Small intestine (tissue), 7 donors: ENCODE measurements around the gene GCLM. TPM values are rescaled to one million over a fixed set of nuclear protein-coding genes. Genes with fewer than 3 reads are reported as not detected.
"Not testable (repeated sequence)": the region's sequence is repeated elsewhere in the genome, so short reads cannot be mapped to it uniquely, and the experiment has no call there.

Experiments used
- DNase-seq, 2 donors: peaks; one replicate each; pipeline versions ENCODE4 v3.0.0 to v3.0.0-alpha.2; 2013
- FAIRE-seq: peaks from 2 replicates; lab custom pipeline; 2012; peaks lifted over from hg19 to GRCh38; lab: Jason Lieb, UNC
- H3K27ac ChIP-seq, 3 donors: one replicate each; pipeline ENCODE4 v1.5.1; 2013; ENCODE audit warnings: low read length in 2 of 3, mild to moderate bottlenecking in 2 of 3, control low read depth in 1 of 3, inconsistent platforms in 1 of 3, low read depth in 1 of 3, moderate library complexity in 1 of 3
- H3K27me3 ChIP-seq, 3 donors: one replicate each; pipeline ENCODE4 v1.6.1; 2013; ENCODE audit warnings: low read length in 3 of 3, inconsistent platforms in 1 of 3; ENCODE audit not compliant: control insufficient read depth in 3 of 3, insufficient read depth in 3 of 3
- H3K36me3 ChIP-seq, 3 donors: one replicate each; pipeline ENCODE4 v1.6.1; 2013; ENCODE audit warnings: low read length in 3 of 3, inconsistent platforms in 1 of 3, low read depth in 1 of 3, mild to moderate bottlenecking in 1 of 3, moderate library complexity in 1 of 3; ENCODE audit not compliant: control insufficient read depth in 3 of 3, insufficient read depth in 2 of 3
- H3K4me1 ChIP-seq, 3 donors: one replicate each; pipeline ENCODE4 v1.6.1; 2013; ENCODE audit warnings: low read length in 2 of 3, inconsistent platforms in 1 of 3, low read depth in 1 of 3, mild to moderate bottlenecking in 1 of 3, moderate library complexity in 1 of 3; ENCODE audit not compliant: control insufficient read depth in 3 of 3, insufficient read depth in 2 of 3
- H3K4me3 ChIP-seq, 3 donors: one replicate each; pipeline ENCODE4 v1.5.1; 2013; ENCODE audit warnings: low read length in 3 of 3, control low read depth in 1 of 3, inconsistent platforms in 1 of 3, low read depth in 1 of 3, mild to moderate bottlenecking in 1 of 3, moderate library complexity in 1 of 3
- H3K9me3 ChIP-seq, 2 donors: one replicate each; pipeline ENCODE4 v1.6.1; 2013; ENCODE audit warnings: low read depth in 1 of 2, low read length in 1 of 2; ENCODE audit not compliant: control insufficient read depth in 2 of 2, insufficient read depth in 1 of 2
- WGBS, 3 donors: extraction: QIAGEN DNeasy Blood & Tissue Kit; methylation state at CpG; one replicate each; pipeline ENCODE4 v1.1.7; 2013; 5-methylcytosine and 5-hydroxymethylcytosine counted together
- polyA plus RNA-seq, 4 donors: library from polyadenylated mRNA; stranded (reverse) in 3 of 4; unstranded in 1 of 4; fragments of 200-250 nt in 3 of 4; fragments of 120-200 nt in 1 of 4; gene quantifications; one replicate each; pipeline versions ENCODE4 v1.2.1 to v1.2.3, GENCODE V29; 2013
- donor health status: healthy with polysubstance abuse.
- donor health status: control.
- donor health status: control.
- donor health status: Bipolar disorder and iron deficiency.
- donor health status: healthy.

The GCLM gene
- polyA plus RNA-seq, 4 donors: 8.8 to 62.6 (median 33.1) TPM

- Histone ChIP-seq H3K4me3 (no peak overlapping the region), H3K4me1 (no peaks in the 10 kb centered on the region), H3K9me3 (no peaks in the 10 kb centered on the region), H3K27ac (no peak overlapping the region), H3K36me3 (no peaks in the 10 kb centered on the region), H3K27me3 (peaks cover 0 to 2% (median 0%) of the 10 kb centered on the region in 3 donors)
- 46 to 75% (median 73%) methylated on average over 3 of the region's 3 CpGs for WGBS, 3 donors
- DNase-seq (no peak), FAIRE-seq (no peak)
These were observed 16.0 kb upstream of the GCLM start for GRCh38 chr1:93925206-93925605.

DNA sequence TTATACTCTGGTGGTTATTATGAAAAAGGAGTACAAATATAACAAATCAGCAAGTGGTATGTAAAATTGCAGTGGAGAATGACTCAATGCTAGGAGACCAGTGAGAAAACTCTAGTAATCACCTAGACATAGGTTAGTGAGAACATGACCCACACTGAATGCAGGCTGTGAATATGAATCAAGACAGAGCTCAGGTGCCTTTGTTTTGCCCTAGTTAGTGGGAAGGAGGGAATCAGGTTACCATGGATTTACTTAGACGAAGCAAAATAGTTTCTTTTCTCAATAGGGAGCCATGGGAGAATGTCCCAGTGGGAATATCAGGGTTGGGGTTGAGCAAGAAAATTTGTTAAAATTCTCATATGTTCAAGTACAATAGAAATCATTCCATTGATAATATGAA lies 10.6 kb upstream of the GCLM start:
- DNase-seq: no peak
- Histone ChIP-seq H3K27me3 (peaks cover 0 to 2% (median 0%) of the 10 kb centered on the region in 3 donors), H3K9me3 (peaks cover 0 to 8% of the 10 kb centered on the region in 2 donors), H3K4me3 (no peak overlapping the region), H3K4me1 (no peaks in the 10 kb centered on the region), H3K27ac (no peak overlapping the region), H3K36me3 (no peaks in the 10 kb centered on the region)
- WGBS, 3 donors: 50 to 59% (median 57%) methylated on average over 1 of the region's 1 CpG
- FAIRE-seq: no peak

GRCh38 chr1:93917302-93917701 lies 8.1 kb upstream of the GCLM start:
- WGBS, 3 donors: 92 to 94% (median 93%) methylated on average over 10 of the region's 10 CpGs
- Histone ChIP-seq H3K36me3 (no peaks in the 10 kb centered on the region), H3K27ac (no peak overlapping the region), H3K27me3 (peaks cover 0 to 2% (median 0%) of the 10 kb centered on the region in 3 donors), H3K4me1 (no peaks in the 10 kb centered on the region), H3K4me3 (no peak overlapping the region), H3K9me3 (peaks cover 0 to 8% of the 10 kb centered on the region in 2 donors)
- no peak for DNase-seq
- FAIRE-seq: no peak

DNA sequence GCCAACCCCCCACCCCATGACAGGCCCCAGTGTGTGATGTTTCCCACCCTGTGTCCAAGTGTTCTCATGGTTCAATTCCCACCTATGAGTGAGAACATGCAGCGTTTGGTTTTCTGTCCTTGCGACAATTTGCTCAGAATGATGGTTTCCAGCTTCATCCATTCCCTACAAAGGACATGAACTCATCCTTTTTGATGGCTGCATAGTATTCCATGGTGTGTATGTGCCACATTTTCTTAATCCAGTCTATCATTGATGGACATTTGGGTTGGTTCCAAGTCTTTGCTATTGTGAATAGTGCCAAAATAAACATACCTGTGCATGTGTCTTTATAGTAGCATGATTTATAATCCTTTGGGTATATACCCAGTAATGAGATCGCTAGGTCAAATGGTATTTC lies 1.6 kb upstream of the GCLM start:
- H3K27ac ChIP-seq, H3K27me3 ChIP-seq, FAIRE-seq, DNase-seq, H3K4me3 ChIP-seq, H3K36me3 ChIP-seq, H3K9me3 ChIP-seq, H3K4me1 ChIP-seq: not testable (repeated sequence)
- 85 to 94% (median 88%) methylated on average over 3 of the region's 3 CpGs for WGBS, 3 donors

DNA sequence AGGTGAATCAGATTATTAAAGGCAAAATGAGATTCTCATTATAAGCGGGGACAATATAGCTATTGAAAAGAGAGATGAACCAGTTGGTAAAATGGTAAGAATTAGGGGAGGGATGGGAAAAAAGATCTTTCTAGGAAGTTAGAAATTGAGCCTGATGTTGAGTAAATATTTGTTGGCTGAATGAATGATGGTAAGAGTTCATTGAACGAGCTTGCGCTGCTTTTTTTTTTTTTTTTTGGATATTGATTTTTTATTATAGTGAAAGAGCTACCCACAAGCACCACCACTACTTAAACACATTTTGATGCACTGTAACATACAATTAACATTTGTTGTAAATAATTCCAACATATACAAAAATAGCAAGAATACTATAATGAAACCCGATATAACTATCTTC lies 1.1 kb upstream of the GCLM start:
- H3K27me3 ChIP-seq: no peaks in the 10 kb centered on the region
- no peaks in the 10 kb centered on the region for H3K9me3 ChIP-seq
- no peak for FAIRE-seq
- WGBS, 3 donors: 79 to 89% (median 87%) methylated on average over 4 of the region's 4 CpGs
- H3K4me1 ChIP-seq: peaks cover 0 to 5% (median 0%) of the 10 kb centered on the region in 3 donors
- H3K36me3 ChIP-seq: no peaks in the 10 kb centered on the region
- DNase-seq: no peak
- H3K27ac ChIP-seq: no peak overlapping the region
- H3K4me3 ChIP-seq: no peak overlapping the region

DNA sequence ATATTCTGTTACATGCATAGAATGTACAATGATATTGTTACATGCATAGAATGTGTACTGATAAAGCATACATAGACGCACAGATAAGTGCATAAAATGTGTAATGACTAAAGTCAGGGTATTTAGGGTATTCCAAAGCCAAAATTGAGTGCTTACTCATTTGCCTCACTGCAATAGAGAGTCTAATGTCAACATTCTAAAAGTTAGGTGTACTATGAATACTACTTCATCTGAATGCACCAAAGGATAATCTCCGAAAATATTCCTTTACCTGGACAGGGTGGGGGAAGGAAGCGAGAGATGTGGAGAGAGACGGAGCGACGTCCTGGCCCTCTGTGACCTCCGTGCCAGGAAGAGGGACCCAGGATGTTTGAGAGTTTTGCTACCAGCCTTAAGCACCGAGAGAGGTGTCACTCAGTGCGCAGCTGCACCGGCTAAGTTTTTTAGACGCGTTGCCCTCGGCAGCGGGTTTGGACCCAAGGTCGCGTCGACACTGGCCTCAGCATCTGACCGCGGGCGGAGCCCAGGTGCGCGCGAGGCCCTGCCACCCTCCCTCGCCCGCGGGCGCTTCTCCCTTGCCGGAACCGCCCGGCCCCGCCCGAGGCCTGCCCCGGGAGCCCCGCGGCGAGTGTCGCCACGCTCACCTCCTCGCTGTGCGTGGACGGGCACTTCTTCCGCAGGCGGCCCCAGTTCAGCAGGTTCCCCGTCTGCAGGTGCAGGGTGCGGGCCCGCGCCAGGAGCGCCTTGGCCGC lies 660 bp downstream of the GCLM start:
- H3K27me3 ChIP-seq: no peaks in the 10 kb centered on the region
- H3K9me3 ChIP-seq: no peaks in the 10 kb centered on the region
- DNase-seq (peak in 1 of 2 donors; percentile 74), FAIRE-seq (no peak)
- peak overlapping the region; percentile 63 to 99 (median 96) for H3K4me3 ChIP-seq
- 0 to 1% (median 1%) methylated on average over 33 to 49 of the region's 49 CpGs for WGBS, 3 donors
- no peaks in the 10 kb centered on the region for H3K36me3 ChIP-seq
- H3K4me1 ChIP-seq: peaks cover 0 to 5% (median 0%) of the 10 kb centered on the region in 3 donors
- peak overlapping the region; percentile 56 to 94 (median 90) for H3K27ac ChIP-seq

DNA sequence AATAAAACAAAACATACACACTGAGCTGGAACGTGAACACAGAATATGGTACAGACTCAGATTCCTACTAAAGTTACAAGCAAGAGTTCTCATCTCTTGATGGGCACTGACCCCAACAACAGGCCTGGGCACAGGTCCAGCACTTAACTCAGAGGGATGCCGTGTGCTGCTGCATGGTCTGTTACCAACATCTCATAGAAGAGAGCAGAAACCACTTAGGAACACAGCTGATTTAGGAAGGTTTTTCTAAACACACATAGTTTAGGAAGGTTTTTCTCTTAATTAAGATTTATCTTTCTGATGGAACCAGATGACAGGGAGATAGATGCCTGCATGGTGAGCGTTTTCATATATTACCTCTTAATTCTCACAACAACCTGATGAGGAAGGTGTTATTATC lies 1.5 kb downstream of the GCLM start:
- Histone ChIP-seq H3K9me3 (no peaks in the 10 kb centered on the region), H3K36me3 (no peaks in the 10 kb centered on the region), H3K4me1 (peaks cover 0 to 5% (median 0%) of the 10 kb centered on the region in 3 donors), H3K4me3 (peak overlapping the region in 1 of 3 donors; percentile 99), H3K27me3 (no peaks in the 10 kb centered on the region), H3K27ac (no peak overlapping the region)
- no peak for FAIRE-seq
- DNase-seq: peak in 1 of 2 donors; percentile 11
- 66 to 81% (median 76%) methylated on average over 3 of the region's 3 CpGs for WGBS, 3 donors

GRCh38 chr1:93906480-93906879 lies 2.8 kb downstream of the GCLM start:
- H3K4me3 ChIP-seq: peak overlapping the region in 1 of 3 donors; percentile 36
- peak in 1 of 2 donors; percentile 52 for DNase-seq
- H3K27me3 ChIP-seq: no peaks in the 10 kb centered on the region
- H3K27ac ChIP-seq: peak overlapping the region in 1 of 3 donors; percentile 41
- no peaks in the 10 kb centered on the region for H3K9me3 ChIP-seq
- WGBS, 3 donors: 52 to 72% (median 62%) methylated on average over 3 of the region's 3 CpGs
- no peaks in the 10 kb centered on the region for H3K36me3 ChIP-seq
- peaks cover 0 to 5% (median 0%) of the 10 kb centered on the region in 3 donors for H3K4me1 ChIP-seq
- peak; percentile 33 for FAIRE-seq
